GM18511 (cell line): ENCODE data around the gene SEC61G.

Experiments used
- ATAC-seq: cut with Tn5 transposase; IDR thresholded peaks from one replicate; pipeline ENCODE4 v1.9.1; 2021; ENCODE audit warnings: mild to moderate bottlenecking, moderate library complexity; ENCODE audit not compliant: unreplicated experiment

SEC61G gene

GRCh38 chr7:54758702-54759592 is at the start of gene SEC61G:
TSS of gene SEC61G (minus strand) at chr7:54759211. CDS start at chr7:54757588, 1,623 bp downstream.
- ATAC-seq: peak; percentile 97

GRCh38 chr7:54802841-54803240 is 43.8 kb upstream of the SEC61G start:
- peak; percentile 75 for ATAC-seq

- no peak for ATAC-seq
Observed at GRCh38 chr7:54802114-54802513, 43.1 kb upstream of the SEC61G start.

- no peak for ATAC-seq
Observed at GRCh38 chr7:54799792-54800191, 40.8 kb upstream of the SEC61G start.

- no peak for ATAC-seq
Observed at GRCh38 chr7:54798530-54798929, 39.5 kb upstream of the SEC61G start.

- no peak for ATAC-seq
Observed at GRCh38 chr7:54796853-54797252, 37.8 kb upstream of the SEC61G start.

- no peak for ATAC-seq
Observed at GRCh38 chr7:54796150-54796549, 37.1 kb upstream of the SEC61G start.

- no peak for ATAC-seq
Observed at GRCh38 chr7:54792383-54792782, 33.4 kb upstream of the SEC61G start.

- peak; percentile 84 for ATAC-seq
Observed at GRCh38 chr7:54788664-54789063, 29.7 kb upstream of the SEC61G start.

- no peak for ATAC-seq
Observed at GRCh38 chr7:54785261-54785660, 26.2 kb upstream of the SEC61G start.

GRCh38 chr7:54783952-54784351 is 24.9 kb upstream of the SEC61G start:
- no peak for ATAC-seq

GRCh38 chr7:54782829-54783228 is 23.8 kb upstream of the SEC61G start:
- no peak for ATAC-seq

GRCh38 chr7:54782314-54782713 is 23.3 kb upstream of the SEC61G start:
- no peak for ATAC-seq

GRCh38 chr7:54781134-54781920 is 22.3 kb upstream of the SEC61G start:
- no peak for ATAC-seq

- ATAC-seq: no peak
Observed at GRCh38 chr7:54780490-54780889, 21.5 kb upstream of the SEC61G start.

GRCh38 chr7:54778696-54779540 is 19.9 kb upstream of the SEC61G start:
- no peak for ATAC-seq

GRCh38 chr7:54778166-54778565 is 19.2 kb upstream of the SEC61G start:
- ATAC-seq: no peak

- ATAC-seq: no peak
Observed at GRCh38 chr7:54774785-54775740, 16.1 kb upstream of the SEC61G start.

GRCh38 chr7:54773472-54774399 is 14.7 kb upstream of the SEC61G start:
- ATAC-seq: peak; percentile 91
